GM12878 (cell line): ENCODE measurements around the gene NME7. TPM values are rescaled to one million over a fixed set of nuclear protein-coding genes. Genes with fewer than 3 reads are reported as not detected.

ENCODE experiments used
- E2F8 ChIP-seq: fragments of 450-650 bp; IDR thresholded peaks from 2 replicates; pipeline ENCODE4 v1.6.1; 2018; ENCODE audit warnings: mild to moderate bottlenecking, low read depth, moderate library complexity; ENCODE audit not compliant: partially characterized antibody
- FOXM1 ChIP-seq: IDR thresholded peaks from 2 replicates; pipeline ENCODE4 v1.6.1; 2012; ENCODE audit warnings: low read depth, mild to moderate bottlenecking, inconsistent platforms, low read length, moderate library complexity
- IRF5 ChIP-seq: fragments of 450-650 bp; IDR thresholded peaks from 2 replicates; pipeline ENCODE4 v1.6.1; 2017; ENCODE audit warnings: borderline replicate concordance
- KAT2A ChIP-seq: conservative IDR thresholded peaks from 2 replicates; pipeline ENCODE4 v1.6.1; 2011; ENCODE audit warnings: low read depth, low read length; ENCODE audit not compliant: control insufficient read depth
- KLF5 ChIP-seq: fragments of 450-650 bp; IDR thresholded peaks from 2 replicates; pipeline ENCODE4 v1.6.1; 2014; ENCODE audit warnings: mild to moderate bottlenecking; ENCODE audit not compliant: partially characterized antibody
- MTA3 ChIP-seq: IDR thresholded peaks from 2 replicates; pipeline ENCODE4 v1.6.1; 2012; ENCODE audit warnings: low read length, inconsistent platforms, borderline replicate concordance
- MXI1 ChIP-seq: fragments of 150-350 bp; IDR thresholded peaks from 2 replicates; pipeline ENCODE4 v1.6.1; 2011; ENCODE audit warnings: low read depth, mild to moderate bottlenecking, inconsistent platforms, low read length, improper control_type of control experiment
- PBX3 ChIP-seq: IDR thresholded peaks from 2 replicates; pipeline ENCODE4 v1.6.1; 2011; ENCODE audit warnings: mild to moderate bottlenecking, low read depth, low read length, moderate library complexity; ENCODE audit not compliant: insufficient replicate concordance
- PRDM15 ChIP-seq: fragments of 450-650 bp; formaldehyde crosslinking; IDR thresholded peaks from 2 replicates; pipeline ENCODE4 v1.4.0; 2020; ENCODE audit warnings: mild to moderate bottlenecking, moderate library complexity
- RELB ChIP-seq: fragments of 450-650 bp; IDR thresholded peaks from 2 replicates; pipeline ENCODE4 v1.6.1; 2017; ENCODE audit warnings: low read depth, mild to moderate bottlenecking, moderate library complexity
- SIX5 ChIP-seq: IDR thresholded peaks from 2 replicates; pipeline ENCODE4 v1.6.1; 2011; ENCODE audit warnings: mild to moderate bottlenecking, low read depth, low read length, moderate library complexity; ENCODE audit not compliant: severe bottlenecking
- ZNF384 ChIP-seq: IDR thresholded peaks from 2 replicates; pipeline ENCODE4 v1.6.1; 2012; ENCODE audit warnings: low read depth, mild to moderate bottlenecking, low read length, improper control_type of control experiment, borderline replicate concordance
- polyA plus RNA-seq, 11 experiments: library from polyadenylated mRNA; depleted of rRNA in 4 of 11; unstranded in 6 of 11; stranded (reverse) in 5 of 11; fragments of >200 nt; fragmentation: Nextera tagmentation in 4 of 11; fragmentation: Illumina TruSeq in 1 of 11; extraction: Ambion mirVana in 4 of 11; extraction: Trizol in 1 of 11; gene quantifications; 1 replicate in 1 of 11; 2 replicates in 10 of 11; pipeline versions ENCODE4 v1.2.1 to v1.2.3, GENCODE V29; 2011 to 2016; ENCODE audit warnings: inconsistent platforms in 2 of 11, missing spikeins in 2 of 11, low read depth in 1 of 11
- total RNA-seq, 4 experiments: library from RNA; depleted of rRNA in 3 of 4; stranded (reverse); fragments of >200 nt in 3 of 4; fragmentation: Illumina TruSeq in 1 of 4; extraction: Trizol in 1 of 4; gene quantifications; 2 replicates each; pipeline versions ENCODE4 v1.2.1 to v1.2.3, GENCODE V29; 2013 to 2021

The NME7 gene
- total and polyA plus RNA-seq, 10 of the 15 experiments (the other 5 are each of a cell fraction or from before 2014, with no cell fraction given): 1.5 to 15.6 (median 7.2) TPM

GRCh38 chr1:169138866-169139670, 228.5 kb downstream of the NME7 start (continued):
- no peak for TF ChIP-seq PRDM15
- no peak for TF ChIP-seq ZNF384
- TF ChIP-seq MTA3: peak; percentile 69; the same call in 1 of the 2 replicates
- no peak for TF ChIP-seq E2F8
- TF ChIP-seq PBX3: no peak
- no peak for TF ChIP-seq SIX5
- TF ChIP-seq RELB: peak; percentile 90
- no peak; the same call in 1 of the 2 replicates for TF ChIP-seq MXI1
- TF ChIP-seq IRF5: no peak
- no peak for TF ChIP-seq KAT2A
- no peak for TF ChIP-seq KLF5
- peak; percentile 92 for TF ChIP-seq FOXM1
